ENCODE results near the gene IFFO2. TPM values are rescaled to one million over a fixed set of nuclear protein-coding genes. Genes with fewer than 3 reads are reported as not detected.
A peak's percentile ranks its signal among the peaks of the same experiment; 100 is the strongest.

The IFFO2 gene
- total RNA-seq, 2 donors from 2014 or later: 23.5 to 44.2 TPM

DNA sequence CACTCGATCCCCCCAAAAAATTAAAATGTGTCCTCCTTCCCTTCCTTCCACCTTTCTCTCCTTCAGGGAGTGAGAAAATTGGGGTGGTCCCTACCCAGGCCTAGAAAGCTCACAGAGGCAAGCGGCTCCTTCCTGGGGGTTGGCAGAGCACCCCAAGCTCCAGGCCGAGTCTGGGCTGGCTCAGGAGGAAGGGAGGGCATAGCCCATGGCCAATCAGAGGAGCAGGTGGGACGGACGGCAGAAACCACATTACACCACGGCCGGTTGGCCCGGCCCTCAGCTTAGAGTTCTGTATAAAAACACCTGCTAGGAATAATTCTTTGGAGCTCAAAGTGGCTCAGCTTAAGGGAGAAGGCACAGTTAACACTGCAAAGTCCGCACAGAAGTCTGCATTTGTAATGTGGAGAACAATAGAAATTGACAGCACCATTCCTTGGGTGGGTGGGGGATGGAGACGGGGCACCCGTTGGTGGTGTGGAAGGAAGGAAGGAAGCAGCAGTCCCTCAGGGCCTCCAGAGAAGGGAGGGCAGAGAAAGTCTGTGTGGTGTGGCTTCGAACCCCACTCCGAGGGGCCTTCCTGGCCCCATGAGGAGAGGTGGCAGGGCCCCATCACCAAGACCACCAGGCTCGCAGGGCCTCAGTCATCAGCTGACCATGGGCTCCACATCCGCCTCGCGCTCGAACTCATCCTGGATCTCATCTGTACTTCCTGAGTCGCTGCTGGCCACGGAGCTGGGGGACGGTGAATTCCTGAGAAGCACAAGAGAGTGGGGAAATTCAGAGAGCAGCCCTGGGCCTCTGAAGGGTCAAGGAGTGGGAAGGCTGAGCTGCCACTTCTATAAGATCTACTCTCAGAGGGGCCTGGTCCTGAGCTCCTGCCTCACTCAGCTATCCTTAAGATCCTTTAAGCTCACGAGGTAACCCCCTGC, 48.3 kb downstream of the IFFO2 start:
- Mint-ChIP-seq H3K4me3 (peak overlapping the region; percentile 51), H3K27me3 (no peaks in the 10 kb centered on the region), H3K9me3 (no peaks in the 10 kb centered on the region), H3K4me1 (ENCODE audit: low read depth in 2 of 2) (peaks cover 23 to 26% of the 10 kb centered on the region in 2 donors), H3K27ac (peak overlapping the region; percentile 54 to 68), H3K36me3 (peaks cover 7% of the 10 kb centered on the region)
- DNase-seq (ENCODE audit: low spot score) (no peak), ATAC-seq (peak; percentile 44 to 68)

DNA sequence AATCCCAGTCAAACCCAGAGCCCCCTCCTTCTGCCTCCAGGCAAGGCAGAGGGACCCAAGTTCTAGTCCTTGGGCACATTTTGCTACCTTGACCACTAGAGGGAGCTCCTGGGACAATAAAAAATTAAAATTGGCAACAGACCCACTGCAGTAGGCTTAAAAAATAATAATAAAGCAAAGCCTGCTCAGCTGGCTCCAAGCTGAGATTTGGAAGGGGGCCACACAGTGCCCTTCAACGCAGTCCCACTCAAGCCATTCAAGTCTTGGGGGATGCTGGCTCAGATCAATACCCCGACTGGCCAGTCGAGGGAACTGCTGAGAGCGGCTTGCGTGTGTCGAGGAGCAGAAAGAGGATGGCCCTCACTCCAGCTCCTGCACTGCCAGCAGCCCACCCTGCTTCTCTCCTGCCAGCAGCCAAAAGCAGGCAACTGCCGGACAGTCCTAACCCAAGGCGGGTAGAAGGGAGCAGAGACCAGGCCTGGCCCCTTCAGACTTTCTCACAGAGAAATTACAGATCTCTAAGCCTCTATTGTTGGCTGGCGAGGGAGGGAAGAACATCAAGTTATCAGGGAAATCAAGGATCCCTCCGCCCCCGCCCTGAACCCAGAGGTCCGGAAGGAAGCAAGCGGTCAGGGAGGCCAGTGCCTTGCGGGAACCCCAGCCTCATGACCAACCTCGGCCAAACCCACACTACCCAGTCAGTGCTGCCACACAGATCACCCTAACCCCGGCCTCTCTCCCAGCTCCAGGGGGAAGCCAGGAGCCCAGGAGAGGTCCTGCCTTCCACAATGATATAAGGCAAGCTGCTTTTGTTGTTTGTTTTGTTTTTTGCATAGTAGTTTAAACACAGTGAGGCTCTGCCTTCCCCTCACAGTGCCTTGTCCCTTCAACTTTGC, 49.2 kb downstream of the IFFO2 start:
- DNase-seq (ENCODE audit: low spot score) (no peak), ATAC-seq (no peak)
- H3K9me3 Mint-ChIP-seq: no peaks in the 10 kb centered on the region
- H3K4me3 Mint-ChIP-seq: peak overlapping the region; percentile 51
- peaks cover 7% of the 10 kb centered on the region for H3K36me3 Mint-ChIP-seq
- H3K4me1 Mint-ChIP-seq (ENCODE audit: low read depth in 2 of 2): peaks cover 21 to 24% of the 10 kb centered on the region in 2 donors
- H3K27me3 Mint-ChIP-seq: no peaks in the 10 kb centered on the region
- H3K27ac Mint-ChIP-seq: peak overlapping the region; percentile 54 to 68

DNA sequence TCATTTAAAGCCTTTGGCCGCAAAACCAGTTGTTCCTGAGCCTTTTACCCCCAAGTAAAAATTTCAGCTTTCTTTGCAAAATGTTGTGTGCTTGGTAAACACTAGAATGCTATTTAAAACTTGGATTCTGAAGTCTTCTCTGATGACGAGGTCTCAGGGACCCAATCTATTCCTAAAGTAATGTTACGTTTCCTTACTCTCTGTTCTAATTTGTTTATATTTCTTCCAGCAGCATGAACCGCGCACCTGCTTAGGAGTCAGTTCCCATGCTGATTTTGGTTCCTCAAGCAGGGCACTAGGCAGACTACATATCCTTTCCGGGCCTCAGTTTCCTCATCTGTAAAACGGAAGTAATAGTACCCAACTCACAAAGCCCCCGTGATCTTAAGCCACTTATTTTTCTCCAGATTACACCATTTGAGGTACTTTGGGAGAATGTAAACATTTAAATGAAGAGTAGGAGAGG, 53.2 kb downstream of the IFFO2 start:
- Mint-ChIP-seq H3K4me3 (peak overlapping the region; percentile 92), H3K27me3 (no peaks in the 10 kb centered on the region), H3K36me3 (no peaks in the 10 kb centered on the region), H3K4me1 (ENCODE audit: low read depth in 2 of 2) (peaks cover 29 to 38% of the 10 kb centered on the region in 2 donors), H3K9me3 (no peaks in the 10 kb centered on the region), H3K27ac (peak overlapping the region; percentile 91)
- ATAC-seq (no peak), DNase-seq (ENCODE audit: low spot score) (no peak)

DNA sequence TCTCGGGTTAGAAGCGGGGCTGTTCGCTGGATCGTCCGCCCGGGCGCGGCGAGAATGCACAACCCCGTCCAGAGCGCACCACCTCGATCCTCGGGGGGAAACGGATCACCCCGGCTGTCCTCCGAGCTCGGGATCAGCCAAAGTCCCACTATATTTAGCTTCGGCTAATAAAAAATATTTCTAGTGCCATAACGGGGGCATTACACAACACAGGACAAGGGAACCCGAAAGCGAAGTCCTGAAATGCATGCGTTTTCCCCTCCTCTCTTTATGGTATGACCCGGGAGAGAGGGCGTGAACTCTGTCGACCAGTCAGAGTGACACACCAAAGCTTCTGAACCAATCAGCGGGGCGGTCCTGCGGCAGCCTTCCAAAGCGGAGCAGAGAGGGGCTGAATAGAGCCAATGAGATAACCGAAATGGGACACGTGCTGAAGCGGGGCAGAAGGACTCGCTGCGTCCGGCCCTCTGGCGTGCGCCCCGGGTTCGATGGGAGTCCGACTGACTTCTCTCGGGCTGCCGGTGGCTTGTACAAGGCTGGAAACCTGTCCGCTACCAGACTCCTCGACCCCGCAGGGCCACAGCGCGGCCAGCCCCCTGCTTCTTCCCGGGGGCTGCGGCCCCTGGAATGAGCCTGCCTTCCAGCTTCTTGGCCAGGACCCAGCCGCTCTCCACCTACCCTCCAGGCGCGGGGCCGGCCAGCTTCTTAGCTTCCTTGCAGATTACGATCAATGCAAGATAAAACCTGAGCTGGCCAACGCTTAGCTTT, 53.8 kb downstream of the IFFO2 start, which contains the start of gene ALDH4A1:
TSS of gene ALDH4A1 (minus strand) at position 33 of the 768 bp plus-strand sequence. CDS start at position 1, 32 bp downstream.
- ATAC-seq: peak; percentile 99
- peak within 1 kb of the TSS; percentile 91 for H3K27ac Mint-ChIP-seq

DNA sequence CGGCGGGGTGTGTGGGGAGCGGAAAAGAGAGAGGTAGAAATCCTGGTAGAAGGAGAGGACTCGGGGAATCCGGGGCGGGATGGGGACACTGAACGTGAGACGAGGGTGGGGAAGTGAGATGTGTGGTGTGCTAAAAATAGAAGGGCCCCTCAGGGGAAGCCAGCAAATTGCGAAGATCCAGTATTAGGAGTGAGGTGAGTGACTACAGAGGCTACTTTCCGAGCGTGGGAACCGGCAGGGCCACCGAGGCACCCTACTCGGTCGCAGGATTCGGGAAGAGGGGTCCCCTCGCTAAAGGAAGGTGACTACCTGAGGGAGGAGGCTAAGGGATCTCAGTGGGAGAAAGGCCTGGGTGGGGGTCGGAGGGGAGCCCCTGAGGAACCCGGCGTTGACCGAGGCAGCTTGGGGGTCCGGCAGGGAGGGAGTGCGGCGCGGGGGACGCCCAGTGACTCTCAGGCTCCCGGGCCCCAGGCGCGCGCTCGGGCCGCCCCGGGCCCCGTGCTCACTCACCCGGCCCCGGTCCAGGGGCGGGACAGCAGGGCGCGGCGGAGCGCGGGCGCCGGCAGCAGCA, 54.4 kb downstream of the IFFO2 start:
- Mint-ChIP-seq H3K27ac (peak overlapping the region; percentile 91), H3K27me3 (no peaks in the 10 kb centered on the region), H3K4me1 (ENCODE audit: low read depth in 2 of 2) (peaks cover 19 to 27% of the 10 kb centered on the region in 2 donors), H3K4me3 (peak overlapping the region; percentile 92), H3K9me3 (no peaks in the 10 kb centered on the region), H3K36me3 (no peaks in the 10 kb centered on the region)
- DNase-seq (ENCODE audit: low spot score): no peak
- ATAC-seq: no peak

More for the DNA sequence above, 53.8 kb downstream of the IFFO2 start, which contains the start of gene ALDH4A1:
- Mint-ChIP-seq H3K36me3 (no peaks in the 10 kb centered on the region), H3K4me1 (ENCODE audit: low read depth in 2 of 2) (peaks cover 24 to 34% of the 10 kb centered on the region in 2 donors), H3K9me3 (no peaks in the 10 kb centered on the region), H3K4me3 (peak within 1 kb of the TSS; percentile 92), H3K27me3 (no peaks in the 10 kb centered on the region)
- DNase-seq (ENCODE audit: low spot score): peak; percentile 97

DNA sequence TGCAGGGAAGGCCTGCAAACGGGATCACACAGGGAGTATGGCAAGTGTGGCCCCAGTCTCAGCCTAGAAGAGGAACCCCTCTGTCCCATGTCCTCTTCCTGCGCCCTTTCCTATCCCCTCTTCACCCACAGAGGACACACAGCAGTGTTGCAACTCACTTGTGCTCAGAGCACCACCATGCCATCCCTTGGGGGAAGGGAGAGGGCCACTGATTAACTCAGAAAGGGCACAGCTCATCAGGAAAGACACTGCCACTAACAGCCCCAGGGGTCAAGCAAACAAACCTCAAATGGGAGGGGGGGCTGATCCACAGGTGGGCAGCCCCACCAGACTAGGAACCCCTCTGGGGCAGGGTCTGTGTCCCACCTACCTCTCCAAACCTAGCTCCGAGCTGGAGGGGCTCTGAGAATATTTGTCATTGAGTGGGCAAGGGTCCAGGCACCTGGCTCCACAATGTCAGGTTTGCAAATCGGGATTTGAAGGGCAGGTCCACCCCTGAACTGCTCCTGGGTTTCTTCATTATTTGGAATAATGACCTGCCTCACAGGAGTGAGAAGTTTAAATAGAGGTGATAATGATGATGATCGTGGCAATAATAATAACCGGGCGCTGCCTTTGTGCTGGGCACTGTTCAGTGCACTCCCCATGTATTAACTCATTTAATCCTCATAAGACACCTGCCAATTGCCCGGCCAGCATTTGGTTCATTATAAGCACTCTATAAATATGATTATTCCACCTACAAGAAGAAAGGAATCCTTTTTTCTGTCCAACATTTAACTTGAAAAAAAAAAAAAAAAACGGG, 55.1 kb downstream of the IFFO2 start:
- H3K36me3 Mint-ChIP-seq: no peaks in the 10 kb centered on the region
- H3K27ac Mint-ChIP-seq: peak overlapping the region; percentile 91
- no peak for DNase-seq (ENCODE audit: low spot score)
- peak overlapping the region; percentile 92 for H3K4me3 Mint-ChIP-seq
- H3K9me3 Mint-ChIP-seq: no peaks in the 10 kb centered on the region
- peaks cover 14 to 24% of the 10 kb centered on the region in 2 donors for H3K4me1 Mint-ChIP-seq (ENCODE audit: low read depth in 2 of 2)
- no peak for ATAC-seq
- no peaks in the 10 kb centered on the region for H3K27me3 Mint-ChIP-seq

DNA sequence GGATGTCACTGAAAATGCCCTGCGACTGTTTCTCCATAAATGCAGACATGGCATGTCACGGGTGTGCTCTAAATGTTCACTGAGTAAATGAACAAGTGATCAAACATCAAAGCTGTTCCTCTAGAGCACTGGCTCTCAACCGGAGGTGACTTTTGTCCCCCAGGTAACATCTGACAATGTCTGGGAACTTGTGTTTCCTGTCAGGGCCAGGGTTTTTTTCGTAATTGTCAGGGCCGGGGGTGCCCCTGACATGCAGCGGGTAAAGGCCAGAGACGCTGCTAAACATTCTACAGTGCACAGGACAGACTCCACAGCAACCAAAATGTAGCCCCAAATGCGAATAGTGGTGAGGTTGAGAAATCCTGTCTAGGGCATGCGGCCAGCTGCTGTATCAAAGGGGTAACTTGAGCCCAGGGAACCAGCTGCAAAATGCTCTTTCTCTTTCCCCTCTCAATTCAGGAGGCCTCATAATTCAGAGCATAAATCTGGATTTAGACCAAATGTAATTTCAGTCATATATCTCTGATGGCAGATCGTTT, 56.1 kb downstream of the IFFO2 start:
- ATAC-seq (no peak), DNase-seq (ENCODE audit: low spot score) (no peak)
- Mint-ChIP-seq H3K9me3 (no peaks in the 10 kb centered on the region), H3K27me3 (no peaks in the 10 kb centered on the region), H3K27ac (no peak overlapping the region), H3K36me3 (no peaks in the 10 kb centered on the region), H3K4me1 (ENCODE audit: low read depth in 2 of 2) (peaks cover 14 to 24% of the 10 kb centered on the region in 2 donors), H3K4me3 (no peak overlapping the region)

DNA sequence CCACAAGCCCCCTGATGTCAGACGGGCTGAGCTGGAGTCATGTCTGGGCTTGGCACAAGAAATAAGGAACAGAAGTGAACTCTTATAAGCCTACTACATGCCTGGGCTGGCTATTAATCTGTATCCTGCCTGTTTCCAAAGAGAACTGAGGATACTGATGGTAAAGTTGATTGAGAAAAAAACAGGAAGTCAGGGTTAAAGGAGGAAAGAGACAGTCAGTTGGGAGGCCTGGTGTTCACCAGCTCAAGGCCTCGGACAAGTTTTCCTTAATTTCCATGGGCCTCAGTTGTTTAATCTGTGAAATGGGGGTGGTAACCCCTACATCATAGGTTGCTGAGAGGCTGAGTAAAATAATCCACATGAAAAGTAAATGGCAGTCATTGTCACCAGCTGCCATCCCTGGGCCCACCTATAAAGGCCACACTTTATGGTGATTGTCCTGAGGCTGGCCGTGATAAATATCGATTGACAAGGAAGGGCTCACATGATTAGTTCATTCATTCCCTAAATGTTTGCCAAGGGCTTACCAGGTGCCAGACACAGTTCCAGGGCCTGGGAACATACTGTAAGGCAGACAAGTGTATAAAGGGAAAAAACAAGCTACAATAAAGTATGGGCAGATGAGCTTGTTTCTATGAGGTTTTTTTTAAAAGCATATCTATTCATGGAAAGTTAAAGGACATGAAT, 57.0 kb downstream of the IFFO2 start:
- Mint-ChIP-seq H3K36me3 (no peaks in the 10 kb centered on the region), H3K9me3 (no peaks in the 10 kb centered on the region), H3K27ac (no peak overlapping the region), H3K4me1 (ENCODE audit: low read depth in 2 of 2) (peaks cover 14 to 24% of the 10 kb centered on the region in 2 donors), H3K4me3 (no peak overlapping the region), H3K27me3 (no peaks in the 10 kb centered on the region)
- DNase-seq (ENCODE audit: low spot score) (no peak), ATAC-seq (no peak)

DNA sequence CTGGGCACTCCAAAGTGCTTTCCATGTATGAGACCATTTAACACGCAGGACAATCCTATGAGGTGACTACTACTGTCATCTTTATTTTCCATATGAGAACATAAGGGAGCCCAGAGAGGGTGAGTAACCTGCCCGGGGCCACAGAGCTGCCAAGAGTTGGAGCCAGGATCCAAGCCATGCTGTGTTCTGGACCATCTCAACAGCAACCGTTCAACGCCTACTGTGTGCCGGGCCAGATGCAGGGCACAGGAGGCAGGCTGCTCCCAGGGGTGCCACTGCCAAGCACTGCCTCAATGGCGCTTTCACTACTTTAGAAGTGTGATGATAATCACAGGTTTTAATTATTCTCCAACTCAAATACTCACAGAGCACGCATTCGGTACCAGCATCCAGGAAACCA, 57.9 kb downstream of the IFFO2 start:
- Mint-ChIP-seq H3K9me3 (no peaks in the 10 kb centered on the region), H3K4me1 (ENCODE audit: low read depth in 2 of 2) (peaks cover 10 to 23% of the 10 kb centered on the region in 2 donors), H3K36me3 (no peaks in the 10 kb centered on the region), H3K4me3 (no peak overlapping the region), H3K27me3 (no peaks in the 10 kb centered on the region), H3K27ac (no peak overlapping the region)
- no peak for ATAC-seq
- DNase-seq (ENCODE audit: low spot score): no peak

DNA sequence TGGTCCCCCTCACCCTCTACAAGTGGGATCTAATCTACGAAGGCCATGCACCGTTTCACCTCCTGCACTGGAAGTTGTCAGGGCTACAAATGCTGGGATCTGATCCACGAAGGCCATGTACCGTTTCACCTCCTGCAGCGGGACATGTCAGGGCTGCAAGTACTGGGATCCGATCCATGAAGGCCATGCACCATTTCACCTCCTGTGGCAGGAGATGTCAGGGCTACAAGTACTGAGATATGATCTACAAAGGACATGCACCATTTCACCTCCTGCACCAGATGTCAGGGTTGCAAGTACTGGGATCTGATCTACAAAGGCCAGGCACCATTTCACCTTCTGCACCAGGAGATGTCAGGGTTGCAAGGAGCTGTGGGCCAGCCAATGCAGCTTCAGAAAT, 61.2 kb downstream of the IFFO2 start:
- ATAC-seq: no peak
- DNase-seq (ENCODE audit: low spot score): no peak
- Mint-ChIP-seq H3K9me3 (no peaks in the 10 kb centered on the region), H3K27ac (no peak overlapping the region), H3K36me3 (no peaks in the 10 kb centered on the region), H3K4me3 (no peak overlapping the region), H3K4me1 (ENCODE audit: low read depth in 2 of 2) (peaks cover 5 to 6% of the 10 kb centered on the region in 2 donors), H3K27me3 (no peaks in the 10 kb centered on the region)

DNA sequence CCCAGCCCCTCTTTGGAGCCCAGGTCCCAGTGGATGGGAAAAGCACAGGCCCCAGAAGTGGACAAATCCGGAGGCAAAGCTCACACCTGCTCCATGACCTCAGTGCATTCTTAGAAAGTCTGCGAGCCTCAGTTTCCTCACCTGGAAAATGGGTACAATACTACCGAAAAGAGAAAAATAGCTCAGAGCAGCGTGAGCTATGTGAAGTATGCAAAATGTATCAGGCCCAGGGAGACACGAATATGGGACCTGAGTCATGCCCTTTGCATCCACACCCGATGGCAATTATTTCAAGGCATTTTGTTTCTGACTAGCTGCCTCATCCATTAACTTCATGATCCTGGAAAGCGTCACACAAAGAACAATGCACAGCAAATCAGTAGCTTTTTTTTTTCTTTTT, 63.4 kb downstream of the IFFO2 start:
- ATAC-seq: no peak
- Mint-ChIP-seq H3K4me3 (no peak overlapping the region), H3K27me3 (no peaks in the 10 kb centered on the region), H3K27ac (no peak overlapping the region), H3K36me3 (no peaks in the 10 kb centered on the region), H3K4me1 (ENCODE audit: low read depth in 2 of 2) (peaks cover 0 to 6% of the 10 kb centered on the region in 2 donors), H3K9me3 (no peaks in the 10 kb centered on the region)
- DNase-seq (ENCODE audit: low spot score): no peak
